Activated gamma-delta T cell treated with anti-CD3 and anti-CD28 coated beads, Interleukin-2, amount 50 U/mL, for 16 hours (primary cell): ENCODE results near the gene NACC1.

ENCODE experiments used
- DNase-seq: peaks from one replicate; pipeline ENCODE4 v3.0.0-alpha.2; 2020; ENCODE audit warnings: low read depth

NACC1 gene

DNA sequence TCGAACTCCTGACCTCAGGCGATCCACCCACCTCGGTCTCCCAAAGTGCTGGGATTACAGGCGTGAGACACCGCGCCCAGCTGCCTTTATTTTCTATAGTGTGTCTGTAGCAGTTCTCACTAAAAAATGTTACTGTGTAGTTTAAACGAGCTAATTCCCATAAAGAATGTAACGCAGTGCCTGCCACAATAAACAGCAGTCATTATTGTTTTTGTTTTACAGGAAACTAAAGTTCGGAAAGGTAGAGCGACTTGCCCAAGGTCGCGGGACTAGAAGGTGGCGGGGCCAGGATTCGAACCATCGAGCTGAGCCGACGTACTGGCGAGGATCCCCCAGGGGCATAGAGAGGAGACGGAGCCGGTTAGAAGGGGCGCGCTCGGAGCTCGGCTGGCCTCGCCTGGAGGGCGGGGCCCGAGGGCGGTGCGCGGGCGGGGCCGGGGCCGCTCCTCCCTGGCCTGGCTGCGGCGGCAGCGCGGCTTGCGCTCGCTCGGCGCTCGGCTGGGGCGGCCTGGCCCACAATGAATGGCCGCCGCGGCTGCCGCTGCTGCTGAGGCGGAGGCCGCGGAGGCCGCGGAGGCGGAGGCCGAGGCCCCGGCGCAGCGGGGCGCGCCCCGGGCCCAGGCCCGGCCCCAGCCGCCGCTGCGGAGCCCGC is at the start of gene NACC1:
NACC1 (plus strand) TSS at position 493 of the 652 bp plus-strand sequence. CDS start 16,944 bp downstream, outside the sequence.
- DNase-seq, result peak; percentile 82

GRCh38 chr19:13069415-13070359 is 48.4 kb upstream of the NACC1 start:
- DNase-seq, result no peak

DNA sequence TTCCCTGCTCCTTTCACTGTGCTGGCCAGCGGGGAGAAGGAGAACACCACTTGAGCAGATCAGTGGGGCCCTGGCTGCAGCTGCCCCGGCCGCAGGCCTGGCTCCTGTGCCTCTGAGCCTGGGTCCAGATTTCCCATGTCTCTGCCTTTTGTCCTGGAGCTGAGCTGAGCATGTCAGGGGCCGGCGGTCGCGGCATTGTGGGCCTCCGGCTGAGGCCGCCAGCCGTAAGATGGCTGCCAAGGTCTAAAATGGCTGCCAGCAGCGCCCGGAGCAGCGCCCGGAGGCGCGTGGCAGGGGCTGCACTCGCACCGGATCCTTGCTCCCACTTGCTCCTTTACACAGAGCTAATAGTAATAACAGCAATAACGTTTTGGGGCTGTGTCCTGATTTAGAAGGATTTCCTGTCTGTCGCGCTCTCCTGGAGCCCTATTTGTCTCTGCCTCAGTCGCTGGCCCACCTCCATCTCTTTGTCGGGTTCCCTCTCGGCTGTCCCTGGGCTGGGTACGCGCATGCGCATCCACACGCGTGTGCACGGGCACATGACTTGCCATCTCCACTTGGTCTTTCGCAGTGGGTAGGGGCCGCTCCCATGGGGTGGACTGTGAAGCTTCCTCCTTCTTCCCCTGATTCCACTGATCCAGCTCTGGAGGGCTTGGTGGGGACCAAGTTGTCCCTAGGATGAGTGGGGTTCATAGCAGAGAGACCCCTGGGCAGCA is 47.5 kb upstream of the NACC1 start:
- no peak for DNase-seq

- DNase-seq, result no peak
These were observed 46.4 kb upstream of the NACC1 start for GRCh38 chr19:13071444-13072187.

- no peak for DNase-seq
These were observed 45.7 kb upstream of the NACC1 start for GRCh38 chr19:13072188-13072908.

DNA sequence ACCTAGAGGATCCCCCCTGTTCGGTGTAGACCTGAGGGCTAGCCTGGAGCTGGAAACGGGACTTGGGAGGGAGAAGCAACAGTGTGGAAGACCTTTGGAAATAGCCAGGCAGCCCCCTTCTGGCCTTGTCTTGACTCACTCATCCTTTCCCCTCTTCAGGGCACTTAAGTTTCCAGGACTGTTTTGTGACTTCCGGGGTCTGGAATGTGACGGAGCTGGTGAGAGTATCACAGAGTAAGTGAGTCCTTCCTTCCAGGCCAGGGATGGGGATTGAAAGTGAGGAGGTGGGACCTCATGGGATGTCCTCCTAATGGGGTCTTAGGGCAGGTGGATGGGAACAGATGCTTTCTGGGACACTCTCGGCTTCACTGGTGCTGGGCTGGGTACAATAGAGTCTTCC is 44.8 kb upstream of the NACC1 start:
- no peak for DNase-seq

GRCh38 chr19:13074378-13074777 is 43.7 kb upstream of the NACC1 start:
- no peak for DNase-seq

DNA sequence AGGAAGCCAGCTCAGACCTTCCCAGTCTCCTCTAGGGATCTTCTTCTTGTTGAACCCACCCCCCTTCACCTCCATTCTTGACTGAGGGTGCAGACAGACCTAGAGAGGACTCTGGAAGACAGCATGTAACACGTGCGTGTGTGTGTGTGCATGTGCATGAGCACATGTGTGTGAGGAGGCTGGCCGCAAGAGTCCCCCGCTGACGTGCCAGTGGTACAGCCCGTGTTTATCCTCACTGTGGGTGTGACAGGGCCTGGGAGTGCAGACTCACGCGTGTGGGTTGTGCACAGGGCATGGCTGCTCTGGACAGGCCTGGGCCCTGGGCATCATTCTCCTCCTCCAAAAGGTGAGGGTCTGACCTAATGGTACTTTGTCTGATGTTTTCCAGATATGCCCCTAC is 41.7 kb upstream of the NACC1 start:
- no peak for DNase-seq

GRCh38 chr19:13076787-13077186 is 41.3 kb upstream of the NACC1 start:
- no peak for DNase-seq

DNA sequence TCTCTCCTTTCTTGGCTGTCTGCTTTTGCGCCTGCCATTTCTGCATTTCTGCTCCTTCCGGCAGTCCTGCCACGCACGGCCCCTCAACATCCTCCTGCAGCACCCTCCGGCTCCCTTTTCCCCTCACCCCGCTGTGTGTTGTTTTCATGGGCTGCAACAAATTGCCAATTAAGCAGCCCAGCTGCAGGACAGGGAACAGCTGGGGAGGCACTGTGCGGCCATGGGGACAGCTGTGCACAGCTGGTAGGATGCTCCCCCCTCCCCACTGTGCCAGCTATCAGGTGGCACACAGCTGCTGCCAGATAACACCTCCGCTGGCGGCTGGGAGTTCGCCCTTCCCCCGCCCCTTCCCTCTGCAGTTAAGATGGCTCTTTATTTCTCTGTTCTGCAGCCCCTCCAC is 40.8 kb upstream of the NACC1 start:
- no peak for DNase-seq

DNA sequence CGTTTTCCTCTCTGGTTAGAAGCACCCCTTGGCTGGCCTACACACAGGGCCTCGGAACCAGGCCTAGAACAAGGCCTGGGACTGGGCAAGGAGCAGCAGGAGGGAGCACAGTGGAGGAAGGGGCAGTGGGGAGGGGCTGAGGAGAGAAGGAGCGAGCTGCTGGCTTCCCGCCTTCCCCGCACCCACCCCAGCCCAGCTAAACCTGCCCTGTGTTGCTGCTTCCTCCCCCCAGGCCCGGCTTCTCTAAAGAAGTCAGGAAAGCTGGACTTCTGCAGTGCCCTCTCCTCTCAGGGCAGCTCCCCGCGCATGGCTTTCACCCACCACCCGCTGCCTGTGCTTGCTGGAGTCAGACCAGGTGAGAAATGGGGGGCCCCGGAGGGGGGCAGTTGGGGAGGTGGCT is 39.7 kb upstream of the NACC1 start:
- no peak for DNase-seq

GRCh38 chr19:13078897-13079541 is 39.0 kb upstream of the NACC1 start:
- DNase-seq, result no peak

GRCh38 chr19:13079542-13079986 is 38.5 kb upstream of the NACC1 start:
- no peak for DNase-seq

GRCh38 chr19:13082192-13083007 is 35.7 kb upstream of the NACC1 start:
- no peak for DNase-seq

DNA sequence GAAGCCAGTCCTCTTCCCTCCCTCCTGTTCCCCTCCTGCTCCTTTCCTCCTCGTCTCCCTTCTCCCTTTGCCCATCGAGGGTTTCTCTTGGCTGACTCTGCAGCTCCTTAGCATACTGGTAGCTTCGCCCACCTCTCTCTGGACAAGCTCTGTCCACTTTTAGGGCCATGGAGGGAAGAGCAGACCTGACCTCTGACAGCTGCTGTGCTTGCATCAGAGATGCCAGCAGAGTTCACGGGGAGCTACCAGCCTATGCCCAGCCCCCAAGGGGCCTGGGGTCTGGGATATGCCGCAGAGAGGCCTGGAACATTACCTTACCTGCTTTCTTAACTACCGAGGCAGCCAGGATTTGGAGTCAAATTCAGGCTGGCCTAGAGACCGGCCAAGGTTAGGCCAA is 35.1 kb upstream of the NACC1 start:
- no peak for DNase-seq

DNA sequence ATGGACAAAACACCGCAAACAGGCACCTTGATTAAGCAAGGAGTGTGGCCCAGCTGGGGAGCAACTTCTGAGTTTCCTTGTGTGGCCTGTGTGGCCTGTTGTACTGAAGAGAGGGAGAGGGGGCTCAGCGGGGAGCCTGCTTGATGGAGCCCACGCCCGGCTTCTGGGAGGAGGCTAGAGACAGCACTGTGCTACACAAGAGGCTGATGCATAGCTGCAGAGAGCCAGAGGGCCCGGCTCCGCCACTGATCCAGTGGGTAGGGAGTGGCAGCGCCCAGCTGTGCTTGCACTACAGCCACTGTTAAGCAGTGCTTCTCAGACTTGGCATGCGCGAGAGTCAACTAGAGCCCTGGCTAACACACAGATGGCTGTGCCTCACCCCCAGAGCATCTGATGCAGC is 34.4 kb upstream of the NACC1 start:
- no peak for DNase-seq

- no peak for DNase-seq
These were observed 32.4 kb upstream of the NACC1 start for GRCh38 chr19:13085666-13086065.

DNA sequence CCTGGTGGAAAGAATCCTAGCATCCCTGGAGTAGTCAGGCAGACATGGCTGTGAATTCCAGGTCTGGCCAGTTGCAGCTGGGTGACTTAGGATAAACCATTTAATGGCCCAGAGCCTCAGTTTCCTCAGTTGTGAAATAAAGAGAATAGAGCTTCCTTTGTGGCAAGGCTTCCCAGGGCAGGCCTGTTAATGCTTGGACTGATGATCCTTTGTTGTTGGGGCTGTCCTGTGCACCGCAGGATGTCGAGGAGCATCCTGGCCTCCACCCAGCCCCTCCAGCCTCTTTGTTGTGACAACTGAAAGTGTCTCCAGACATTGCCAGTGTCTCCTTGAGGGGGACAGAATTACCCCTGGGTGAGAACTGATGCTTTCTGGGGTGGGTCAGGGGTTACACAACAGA is 31.7 kb upstream of the NACC1 start:
- DNase-seq, result no peak

GRCh38 chr19:13087295-13087694 is 30.8 kb upstream of the NACC1 start:
- DNase-seq, result no peak
